ENCODE measurements around the gene FAR1. TPM values are rescaled to one million over a fixed set of nuclear protein-coding genes. Genes with fewer than 3 reads are reported as not detected.
A peak's percentile ranks its signal among the peaks of the same experiment; 100 is the strongest.
"Not testable (repeated sequence)": the region's sequence is repeated elsewhere in the genome, so short reads cannot be mapped to it uniquely, and the experiment has no call there.

The FAR1 gene, protein sequence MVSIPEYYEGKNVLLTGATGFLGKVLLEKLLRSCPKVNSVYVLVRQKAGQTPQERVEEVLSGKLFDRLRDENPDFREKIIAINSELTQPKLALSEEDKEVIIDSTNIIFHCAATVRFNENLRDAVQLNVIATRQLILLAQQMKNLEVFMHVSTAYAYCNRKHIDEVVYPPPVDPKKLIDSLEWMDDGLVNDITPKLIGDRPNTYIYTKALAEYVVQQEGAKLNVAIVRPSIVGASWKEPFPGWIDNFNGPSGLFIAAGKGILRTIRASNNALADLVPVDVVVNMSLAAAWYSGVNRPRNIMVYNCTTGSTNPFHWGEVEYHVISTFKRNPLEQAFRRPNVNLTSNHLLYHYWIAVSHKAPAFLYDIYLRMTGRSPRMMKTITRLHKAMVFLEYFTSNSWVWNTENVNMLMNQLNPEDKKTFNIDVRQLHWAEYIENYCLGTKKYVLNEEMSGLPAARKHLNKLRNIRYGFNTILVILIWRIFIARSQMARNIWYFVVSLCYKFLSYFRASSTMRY
- 29.8 TPM for polyA plus RNA-seq (2013, experiment 1 of 2)
- 28.1 TPM for polyA plus RNA-seq (2013, experiment 2 of 2)

DNA sequence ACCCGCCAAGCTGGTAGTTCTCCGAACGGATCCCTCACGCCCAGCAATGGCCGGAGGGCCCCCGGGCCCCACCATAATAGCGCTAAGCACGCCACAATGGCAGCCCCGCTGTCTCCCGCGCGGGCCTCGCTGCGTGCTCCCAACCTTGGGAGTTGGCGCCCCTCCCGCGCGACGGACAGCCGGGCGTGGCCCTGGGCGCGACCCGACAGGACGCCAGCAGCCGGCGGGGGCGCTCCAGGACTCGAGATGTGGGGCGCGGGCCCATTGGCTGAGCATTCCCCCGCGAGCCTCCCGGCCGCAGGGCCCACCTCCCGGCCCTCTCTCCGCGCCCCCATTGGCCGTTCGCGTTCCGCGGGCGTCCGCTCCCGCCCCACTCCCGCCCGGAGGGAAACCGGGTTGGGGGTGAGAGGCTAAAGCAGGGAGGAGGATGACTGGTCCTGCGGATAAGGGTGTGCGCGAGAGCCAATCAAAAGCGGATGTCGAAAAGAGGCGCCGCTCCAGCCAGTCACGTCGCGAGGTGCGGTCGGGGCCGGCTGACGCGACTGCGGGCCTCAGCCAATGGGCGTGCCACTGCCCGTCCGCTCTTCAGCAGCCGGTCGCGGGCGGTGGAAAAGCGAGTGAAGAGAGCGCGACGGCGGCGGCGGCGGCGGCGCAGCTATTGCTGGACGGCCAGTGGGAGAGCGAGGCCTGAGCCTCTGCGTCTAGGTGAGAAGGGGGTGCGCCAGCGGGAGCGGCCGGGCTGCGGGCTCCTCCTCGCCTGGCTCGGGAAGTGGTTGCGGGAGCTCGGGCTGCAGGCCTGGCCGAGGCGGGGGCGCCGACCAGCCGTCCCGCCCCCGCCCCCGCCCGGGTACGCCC is at the start of gene FAR1:
TSS of gene FAR1 (plus strand) at position 567 of the 855 bp plus-strand sequence. CDS start 26,098 bp downstream, outside the sequence.
- peaks cover 7% of the 10 kb centered on the region for H3K4me1 ChIP-seq (ENCODE audit: control insufficient read depth, insufficient read depth, low read depth, low read length)
- H3K9ac ChIP-seq (ENCODE audit: low read length), result peak within 1 kb of the TSS; percentile 95
- H3K27ac ChIP-seq (ENCODE audit: low read length, poor library complexity, severe bottlenecking), result peak within 1 kb of the TSS; percentile 3
- peak within 1 kb of the TSS in 1 of 2 experiments; percentile 79 for H3K23ac ChIP-seq (ENCODE audit: low read length in 2 of 2)
- no peaks in the 10 kb centered on the region for H3K27me3 ChIP-seq (ENCODE audit: control insufficient read depth in 1 of 2, insufficient read depth in 1 of 2, low read length in 2 of 2)
- no peaks in the 10 kb centered on the region for H3K9me3 ChIP-seq (ENCODE audit: control insufficient read depth, low read length)
- peak within 1 kb of the TSS in 1 of 2 experiments; percentile 54 for H2BK12ac ChIP-seq (ENCODE audit: low read length in 2 of 2)
- H2BK15ac ChIP-seq (ENCODE audit: low read depth, poor library complexity, severe bottlenecking), result peak within 1 kb of the TSS; percentile 39
- H4K8ac ChIP-seq (ENCODE audit: low read length), result peak within 1 kb of the TSS; percentile 93
- peak within 1 kb of the TSS; percentile 93 for H2AFZ ChIP-seq (ENCODE audit: low read depth, low read length)
- H3K36me3 ChIP-seq (ENCODE audit: control insufficient read depth in 1 of 2, insufficient read depth in 2 of 2, low read depth in 1 of 2, low read length in 2 of 2), result no peaks in the 10 kb centered on the region
- H2AK5ac ChIP-seq (ENCODE audit: low read length, severe bottlenecking), result no peak within 1 kb of the TSS
- peak within 1 kb of the TSS; percentile 87 for H4K91ac ChIP-seq (ENCODE audit: low read length)
- H3K79me1 ChIP-seq (replicated peaks; ENCODE audit: low read length, poor library complexity, severe bottlenecking), result no peaks in the 10 kb centered on the region
- peak within 1 kb of the TSS; percentile 91 for H3K4ac ChIP-seq (ENCODE audit: low read depth in 1 of 2, low read length in 2 of 2)
- H2BK120ac ChIP-seq (ENCODE audit: low read depth, low read length), result peak within 1 kb of the TSS; percentile 77
- H3K4me2 ChIP-seq (ENCODE audit: low read length, poor library complexity, severe bottlenecking), result peak within 1 kb of the TSS; percentile 83
- peak within 1 kb of the TSS; percentile 92 for H3K18ac ChIP-seq (ENCODE audit: low read depth in 1 of 2, low read length in 2 of 2)
- peak; percentile 99 for DNase-seq
- peak within 1 kb of the TSS in 1 of 2 experiments; percentile 61 for H3K14ac ChIP-seq (ENCODE audit: low read length in 2 of 2)
- peak within 1 kb of the TSS; percentile 93 to 99 for H3K4me3 ChIP-seq (ENCODE audit: insufficient read depth in 1 of 2, low read depth in 1 of 2, low read length in 2 of 2)
- H2BK5ac ChIP-seq (ENCODE audit: low read depth, low read length, poor library complexity, severe bottlenecking), result peak within 1 kb of the TSS; percentile 3
- under 1% methylated on average over 102 of the region's 104 CpGs for WGBS

DNA sequence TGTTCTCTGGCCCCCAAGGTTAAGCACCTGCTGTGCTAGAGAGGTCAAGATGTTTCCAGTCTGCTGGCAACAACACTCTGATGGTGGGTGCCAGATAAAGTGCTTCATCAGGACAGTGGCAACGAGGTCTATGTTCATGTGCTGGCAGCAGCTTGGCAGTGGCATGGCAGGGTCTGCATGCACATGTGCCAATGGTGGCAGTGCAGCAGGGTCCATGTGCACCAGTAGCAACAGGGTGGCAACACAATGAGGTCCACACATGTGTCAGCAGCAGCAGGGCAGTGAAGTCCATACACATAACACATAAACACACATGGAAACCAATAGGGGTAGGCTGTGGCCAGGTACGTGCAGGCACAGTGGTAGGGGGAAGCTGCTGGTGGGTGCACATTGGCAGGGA is 48.4 kb upstream of the FAR1 start:
- Histone ChIP-seq H2AK5ac (ENCODE audit: low read length, severe bottlenecking) (no peak overlapping the region), H4K91ac (ENCODE audit: low read length) (peak overlapping the region; percentile 73), H3K4me2 (ENCODE audit: low read length, poor library complexity, severe bottlenecking) (no peak overlapping the region), H3K14ac (ENCODE audit: low read length in 2 of 2) (peak overlapping the region in 1 of 2 experiments; percentile 14), H3K27me3 (ENCODE audit: control insufficient read depth in 1 of 2, insufficient read depth in 1 of 2, low read length in 2 of 2) (no peaks in the 10 kb centered on the region), H3K23ac (ENCODE audit: low read length in 2 of 2) (no peak overlapping the region), H2AFZ (ENCODE audit: low read depth, low read length) (no peak overlapping the region), H3K79me1 (replicated peaks; ENCODE audit: low read length, poor library complexity, severe bottlenecking) (no peaks in the 10 kb centered on the region), H2BK5ac (ENCODE audit: low read depth, low read length, poor library complexity, severe bottlenecking) (no peak overlapping the region), H3K18ac (ENCODE audit: low read depth in 1 of 2, low read length in 2 of 2) (no peak overlapping the region), H3K9me3 (ENCODE audit: control insufficient read depth, low read length) (peaks cover 27% of the 10 kb centered on the region), H4K8ac (ENCODE audit: low read length) (no peak overlapping the region), H3K27ac (ENCODE audit: low read length, poor library complexity, severe bottlenecking) (no peak overlapping the region), H3K9ac (ENCODE audit: low read length) (no peak overlapping the region), H3K4ac (ENCODE audit: low read depth in 1 of 2, low read length in 2 of 2) (no peak overlapping the region), H3K4me1 (ENCODE audit: control insufficient read depth, insufficient read depth, low read depth, low read length) (no peaks in the 10 kb centered on the region), H3K36me3 (ENCODE audit: control insufficient read depth in 1 of 2, insufficient read depth in 2 of 2, low read depth in 1 of 2, low read length in 2 of 2) (no peaks in the 10 kb centered on the region), H3K4me3 (ENCODE audit: insufficient read depth in 1 of 2, low read depth in 1 of 2, low read length in 2 of 2) (no peak overlapping the region), H2BK120ac (ENCODE audit: low read depth, low read length) (no peak overlapping the region), H2BK12ac (ENCODE audit: low read length in 2 of 2) (no peak overlapping the region), H2BK15ac (ENCODE audit: low read depth, poor library complexity, severe bottlenecking) (no peak overlapping the region)
- DNase-seq, result no peak
- WGBS, result 48% methylated on average over 2 of the region's 2 CpGs

GRCh38 chr11:13626818-13627217 is 41.6 kb upstream of the FAR1 start:
- not testable (repeated sequence) for H3K14ac ChIP-seq (ENCODE audit: low read length in 2 of 2)

More at GRCh38 chr11:13626818-13627217, 41.6 kb upstream of the FAR1 start:
- H2BK5ac ChIP-seq (ENCODE audit: low read depth, low read length, poor library complexity, severe bottlenecking); DNase-seq; H2BK12ac ChIP-seq (ENCODE audit: low read length in 2 of 2); H4K8ac ChIP-seq (ENCODE audit: low read length); H2AFZ ChIP-seq (ENCODE audit: low read depth, low read length); H3K9me3 ChIP-seq (ENCODE audit: control insufficient read depth, low read length); H3K36me3 ChIP-seq (ENCODE audit: control insufficient read depth in 1 of 2, insufficient read depth in 2 of 2, low read depth in 1 of 2, low read length in 2 of 2); H3K79me1 ChIP-seq (replicated peaks; ENCODE audit: low read length, poor library complexity, severe bottlenecking); H4K91ac ChIP-seq (ENCODE audit: low read length); H3K4me3 ChIP-seq (ENCODE audit: insufficient read depth in 1 of 2, low read depth in 1 of 2, low read length in 2 of 2); H3K4me2 ChIP-seq (ENCODE audit: low read length, poor library complexity, severe bottlenecking); H2BK15ac ChIP-seq (ENCODE audit: low read depth, poor library complexity, severe bottlenecking); H3K27me3 ChIP-seq (ENCODE audit: control insufficient read depth in 1 of 2, insufficient read depth in 1 of 2, low read length in 2 of 2); H2AK5ac ChIP-seq (ENCODE audit: low read length, severe bottlenecking); H2BK120ac ChIP-seq (ENCODE audit: low read depth, low read length); H3K4ac ChIP-seq (ENCODE audit: low read depth in 1 of 2, low read length in 2 of 2); H3K23ac ChIP-seq (ENCODE audit: low read length in 2 of 2); H3K9ac ChIP-seq (ENCODE audit: low read length); H3K4me1 ChIP-seq (ENCODE audit: control insufficient read depth, insufficient read depth, low read depth, low read length); H3K27ac ChIP-seq (ENCODE audit: low read length, poor library complexity, severe bottlenecking); H3K18ac ChIP-seq (ENCODE audit: low read depth in 1 of 2, low read length in 2 of 2): not testable (repeated sequence)
- WGBS, result 80% methylated on average over 1 of the region's 3 CpGs

All from mesenchymal stem cell (in vitro differentiated cells and primary cell).